Activated CD8-positive, alpha-beta memory T cell treated with anti-CD3 and anti-CD28 coated beads for 1 hour (primary cell): ENCODE results near the gene KRTAP4-12.
"Not testable (repeated sequence)": the region's sequence is repeated elsewhere in the genome, so short reads cannot be mapped to it uniquely, and the experiment has no call there.

ENCODE experiments used
- DNase-seq, 2 donors: peaks; one replicate each; pipeline ENCODE4 v3.0.0-alpha.2; 2020; ENCODE audit warnings: low read depth in 1 of 2; ENCODE audit errors: extremely low read depth in 1 of 2

KRTAP4-12 gene

GRCh38 chr17:41123991-41124371, at the start of gene KRTAP4-12:
Gene KRTAP4-12 (minus strand): TSS chr17:41124182. CDS start chr17:41124122, 60 bp downstream.
- not testable (repeated sequence) for DNase-seq

- DNase-seq = no peak
These were observed 47.9 kb upstream of the KRTAP4-12 start for GRCh38 chr17:41171886-41172285.

- no peak for DNase-seq
These were observed 44.1 kb upstream of the KRTAP4-12 start, which contains the start of gene KRTAP4-3 for GRCh38 chr17:41168121-41168520. Gene KRTAP4-3 (minus strand): TSS chr17:41168221. CDS start chr17:41168172, 49 bp downstream.

- DNase-seq = no peak
These were observed 43.6 kb upstream of the KRTAP4-12 start for GRCh38 chr17:41167561-41167960.

- DNase-seq = no peak
These were observed 39.8 kb upstream of the KRTAP4-12 start for GRCh38 chr17:41163828-41164227.

- no peak for DNase-seq
These were observed 36.7 kb upstream of the KRTAP4-12 start, which contains the start of gene KRTAP4-4 for GRCh38 chr17:41160648-41161047. Gene KRTAP4-4 (minus strand): TSS chr17:41160748. CDS start chr17:41160691, 57 bp downstream.

GRCh38 chr17:41160190-41160589, 36.2 kb upstream of the KRTAP4-12 start:
- DNase-seq = not testable (repeated sequence)

GRCh38 chr17:41153856-41154255, 29.9 kb upstream of the KRTAP4-12 start:
- DNase-seq = no peak

GRCh38 chr17:41151525-41151924, 27.5 kb upstream of the KRTAP4-12 start:
- no peak for DNase-seq

GRCh38 chr17:41150026-41150425, 26.0 kb upstream of the KRTAP4-12 start:
- DNase-seq = no peak

GRCh38 chr17:41149652-41149985, 25.6 kb upstream of the KRTAP4-12 start, which contains the start of gene KRTAP4-5:
Gene KRTAP4-5 (minus strand): TSS chr17:41149825. CDS start chr17:41149767, 58 bp downstream.
- DNase-seq = no peak

GRCh38 chr17:41148971-41149651, 25.1 kb upstream of the KRTAP4-12 start:
- DNase-seq = not testable (repeated sequence)

- no peak for DNase-seq
These were observed 23.7 kb upstream of the KRTAP4-12 start for GRCh38 chr17:41147531-41148204.

- DNase-seq = no peak
These were observed 21.3 kb upstream of the KRTAP4-12 start for GRCh38 chr17:41145261-41145660.

- no peak for DNase-seq
These were observed 20.9 kb upstream of the KRTAP4-12 start for GRCh38 chr17:41144846-41145245.

- no peak for DNase-seq
These were observed 17.4 kb upstream of the KRTAP4-12 start for GRCh38 chr17:41141361-41141760.

GRCh38 chr17:41140360-41141131, 16.6 kb upstream of the KRTAP4-12 start, which contains the start of gene KRTAP4-6:
Gene KRTAP4-6 (minus strand): TSS chr17:41140544. CDS start chr17:41140487, 57 bp downstream.
- no peak for DNase-seq

- not testable (repeated sequence) for DNase-seq
These were observed 15.9 kb upstream of the KRTAP4-12 start for GRCh38 chr17:41139865-41140264.

GRCh38 chr17:41133880-41134735, 10.1 kb upstream of the KRTAP4-12 start:
- no peak for DNase-seq

GRCh38 chr17:41131979-41132378, 8.0 kb upstream of the KRTAP4-12 start:
- no peak for DNase-seq
